Cortex of kidney (tissue), 1 donor: ENCODE measurements around the gene HSD11B2.

Experiments used
- DNase-seq: peaks from one replicate; lab custom pipeline; 2025; lab: John Stamatoyannopoulos, UW

Gene HSD11B2

DNA sequence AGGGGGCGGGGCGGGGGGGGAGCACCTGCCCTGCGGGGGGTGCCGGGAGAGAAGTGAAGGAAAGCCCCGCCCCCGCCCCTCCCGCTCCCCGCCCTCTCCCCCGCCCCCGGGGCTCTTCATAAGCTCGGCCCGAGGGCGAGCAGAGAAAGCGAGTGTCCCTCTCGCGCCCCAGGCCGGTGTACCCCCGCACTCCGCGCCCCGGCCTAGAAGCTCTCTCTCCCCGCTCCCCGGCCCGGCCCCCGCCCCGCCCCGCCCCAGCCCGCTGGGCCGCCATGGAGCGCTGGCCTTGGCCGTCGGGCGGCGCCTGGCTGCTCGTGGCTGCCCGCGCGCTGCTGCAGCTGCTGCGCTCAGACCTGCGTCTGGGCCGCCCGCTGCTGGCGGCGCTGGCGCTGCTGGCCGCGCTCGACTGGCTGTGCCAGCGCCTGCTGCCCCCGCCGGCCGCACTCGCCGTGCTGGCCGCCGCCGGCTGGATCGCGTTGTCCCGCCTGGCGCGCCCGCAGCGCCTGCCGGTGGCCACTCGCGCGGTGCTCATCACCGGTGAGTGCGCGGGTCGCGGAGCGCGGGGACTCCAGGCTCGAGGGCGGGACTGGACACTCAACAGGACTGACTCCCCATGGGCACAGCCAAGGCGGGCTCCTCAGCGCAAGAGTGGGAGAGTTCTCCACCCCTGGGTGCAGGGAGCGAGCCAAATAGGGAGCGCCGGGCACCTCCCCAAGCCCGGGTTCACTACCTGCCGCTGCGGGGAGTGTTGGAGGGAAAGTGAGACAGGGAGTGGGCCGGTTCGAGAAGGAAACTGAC, at the start of gene HSD11B2:
HSD11B2 (plus strand) TSS at position 145 of the 798 bp plus-strand sequence; CDS start at position 273, 128 bp downstream.
- peak; percentile 76 for DNase-seq

DNA sequence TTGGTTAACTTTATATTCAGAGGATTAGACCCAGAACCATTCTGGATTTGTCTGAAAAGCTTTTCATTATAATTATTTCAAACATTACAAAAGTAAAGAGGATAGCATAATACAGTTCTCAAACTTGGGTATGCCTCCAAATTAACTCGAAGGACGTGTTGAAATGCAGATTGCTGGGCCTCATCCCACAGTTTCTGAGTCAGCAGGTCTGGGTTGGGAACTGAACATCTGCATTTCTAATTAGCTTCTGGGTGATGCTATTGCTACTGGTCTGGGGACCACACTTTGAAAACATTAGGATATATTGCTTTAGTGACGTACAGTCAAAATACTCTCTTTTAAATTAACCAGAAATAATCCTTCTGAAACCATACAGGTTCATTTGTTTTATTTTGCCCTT, 47.6 kb upstream of the HSD11B2 start:
- DNase-seq, result no peak

DNA sequence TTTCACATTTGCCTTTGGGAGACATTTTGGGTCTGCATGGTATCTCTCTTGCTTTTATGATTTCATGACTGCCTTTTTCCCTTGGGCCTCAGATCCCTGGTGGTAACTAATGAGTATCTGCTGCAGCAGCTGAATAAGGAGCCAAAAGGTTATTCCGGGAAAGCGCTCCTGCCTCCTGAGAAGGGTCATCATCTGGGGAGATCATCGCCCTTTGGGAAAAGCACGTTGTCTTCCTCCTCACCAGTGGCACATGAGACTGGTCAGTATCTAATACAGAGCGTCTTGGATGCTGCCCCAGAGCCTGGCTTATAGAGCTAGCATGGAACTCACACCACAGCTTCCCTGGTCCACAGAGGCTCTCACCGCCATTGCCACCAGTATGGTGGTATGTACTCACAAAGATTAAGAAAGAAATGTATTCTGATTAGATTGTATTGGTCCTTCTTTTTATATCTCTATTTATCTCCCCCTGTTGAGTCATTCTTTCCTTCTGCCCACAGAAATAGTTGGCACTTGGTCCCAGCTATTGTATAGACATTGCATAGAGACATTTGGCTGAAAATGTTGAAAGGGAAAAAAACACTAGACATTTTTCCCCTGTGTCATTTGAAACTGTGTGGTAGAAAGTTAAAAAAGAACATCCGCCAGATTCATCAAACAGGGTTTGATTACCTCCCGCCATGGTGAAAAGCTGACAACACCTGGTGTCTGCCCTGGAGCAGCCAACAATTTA, 46.0 kb upstream of the HSD11B2 start:
- no peak for DNase-seq

DNA sequence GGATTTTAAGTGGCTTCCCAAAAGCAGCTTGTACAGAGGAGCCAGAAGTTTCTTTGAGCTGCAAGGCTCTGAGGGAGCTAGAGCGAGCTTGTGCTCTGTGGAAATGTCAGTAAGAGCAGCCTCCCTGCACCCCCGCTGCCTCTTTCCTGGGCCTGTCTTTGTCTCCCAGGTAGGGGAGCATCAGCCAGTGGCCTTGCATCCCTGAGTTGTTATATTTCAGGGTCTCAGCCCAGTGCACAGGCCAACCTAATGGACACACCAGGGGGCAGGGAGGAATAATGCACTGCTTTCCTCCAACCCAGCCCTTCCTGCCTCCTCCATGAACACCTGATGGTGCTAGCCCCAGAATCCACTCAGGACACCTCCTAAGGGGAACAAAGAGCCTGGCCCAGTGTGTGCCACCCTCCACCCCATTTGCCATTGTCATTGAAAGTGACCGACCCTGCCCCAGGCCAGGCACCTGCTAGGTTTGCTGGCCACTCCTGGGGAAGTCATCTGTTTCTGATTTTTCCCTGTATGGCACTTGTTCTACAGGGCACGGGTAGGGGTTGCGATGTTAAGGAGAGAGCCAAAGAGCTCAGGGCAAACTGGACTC, 44.0 kb upstream of the HSD11B2 start:
- DNase-seq, result no peak

DNA sequence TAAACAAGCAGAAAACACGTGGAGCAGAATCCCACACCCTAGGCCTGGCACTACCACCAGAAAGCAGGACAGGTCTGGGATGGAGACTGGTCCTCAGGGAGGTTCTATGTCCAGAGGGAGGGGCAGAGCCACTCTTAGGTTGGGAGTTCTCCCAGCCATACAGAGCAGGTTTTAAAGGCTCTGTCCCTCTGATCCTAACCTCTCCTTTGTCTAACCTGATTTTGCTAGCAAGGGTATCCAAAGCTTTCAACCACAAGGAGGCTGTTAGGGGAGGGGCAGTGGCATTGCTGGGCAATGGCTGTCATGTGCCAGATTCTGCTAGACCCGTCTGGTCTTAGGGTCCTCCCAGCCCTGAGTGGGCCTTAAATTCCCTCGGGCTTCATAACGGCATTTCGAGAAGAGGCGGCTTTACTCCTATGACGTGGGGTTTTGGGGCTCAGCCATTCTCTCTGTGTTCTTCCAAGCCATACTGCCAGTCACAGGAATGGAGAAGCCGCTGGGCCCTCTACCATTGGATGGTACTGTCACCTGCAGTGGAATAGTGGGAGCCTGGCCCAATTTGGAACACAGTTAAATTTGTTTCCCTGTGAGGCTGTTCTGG, 43.3 kb upstream of the HSD11B2 start:
- DNase-seq, result no peak

DNA sequence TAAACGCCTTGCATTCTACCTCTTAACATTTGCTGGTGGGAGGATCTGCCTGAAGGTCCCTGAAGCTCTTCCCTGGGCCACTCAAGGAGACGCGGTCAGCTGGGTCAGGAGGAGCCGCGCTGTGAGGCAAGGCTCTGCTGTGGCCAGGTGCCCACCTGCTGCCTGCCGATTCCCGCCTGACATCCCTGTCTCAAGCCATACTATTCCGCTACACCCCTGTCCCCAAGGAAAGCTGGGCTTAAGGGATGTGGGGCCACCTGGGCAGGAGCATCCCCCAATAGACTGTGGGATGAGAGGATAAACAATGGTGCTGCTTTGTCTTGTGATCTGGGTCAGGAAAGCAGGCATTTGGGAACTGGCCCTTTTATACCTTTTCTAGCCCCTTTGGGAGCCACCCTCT, 42.7 kb upstream of the HSD11B2 start:
- DNase-seq, result no peak

DNA sequence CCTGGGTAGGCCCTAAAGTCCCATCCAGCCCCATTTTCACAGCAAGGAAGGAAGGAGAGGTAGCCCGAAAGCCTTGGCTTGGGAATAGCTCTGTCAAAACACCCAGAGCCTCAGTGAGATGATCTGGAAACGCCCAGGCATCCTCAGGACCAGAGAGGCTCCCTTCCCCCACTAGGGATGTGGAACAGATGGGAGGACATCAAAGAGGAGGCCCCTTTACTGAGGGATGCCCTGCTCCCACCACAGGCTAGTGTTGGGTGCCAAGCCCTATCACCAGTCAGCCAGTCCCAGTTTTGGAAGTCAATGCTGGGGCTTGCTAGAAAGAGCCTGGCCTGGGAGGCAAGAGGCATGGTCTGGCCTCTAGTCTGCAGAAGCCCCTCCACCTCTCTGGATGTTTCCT, 42.3 kb upstream of the HSD11B2 start:
- DNase-seq, result no peak

DNA sequence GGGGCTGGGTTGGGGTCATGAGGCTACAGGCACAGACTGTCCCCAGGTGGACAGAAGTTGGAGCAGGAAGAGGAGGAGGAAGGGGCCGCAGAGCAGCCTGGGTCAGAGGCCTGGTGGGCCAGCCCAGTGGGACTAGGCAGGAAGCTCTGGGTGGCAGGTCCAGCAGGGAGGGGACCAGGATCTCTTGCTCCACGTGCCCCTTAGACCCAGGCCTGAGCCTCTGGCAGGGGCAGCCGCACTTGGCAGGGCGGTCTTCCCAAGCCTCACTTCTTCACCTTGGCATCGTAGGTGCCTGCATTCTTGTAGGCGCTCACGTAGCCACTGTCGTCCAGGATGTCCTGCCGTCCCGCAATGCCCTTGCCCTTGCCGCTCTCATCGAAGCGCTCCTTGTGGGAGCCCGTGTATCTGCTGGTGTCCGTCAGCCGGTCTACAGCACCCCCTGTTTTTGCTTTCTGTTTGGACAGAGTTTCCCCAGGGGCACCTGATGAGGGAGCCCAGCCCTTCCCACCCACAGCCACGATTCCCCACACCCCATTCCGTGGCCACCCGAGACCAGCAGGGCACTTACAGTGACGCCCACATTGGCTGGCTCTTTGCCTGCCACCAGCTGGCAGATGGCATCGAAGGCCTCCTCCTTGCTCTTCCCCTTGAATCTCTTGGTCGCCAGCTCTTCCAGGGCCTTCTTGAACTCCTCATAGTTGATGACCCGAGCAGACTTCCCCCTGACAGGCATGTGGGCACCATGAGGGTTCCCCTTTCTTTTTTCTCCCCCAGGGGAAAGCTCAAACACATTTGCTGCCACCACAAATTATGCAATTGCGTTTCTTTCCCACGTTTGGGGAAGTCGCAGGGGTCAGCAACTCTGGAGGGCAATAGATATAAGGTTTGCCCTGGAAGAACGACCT, 40.8 kb upstream of the HSD11B2 start:
- no peak for DNase-seq

DNA sequence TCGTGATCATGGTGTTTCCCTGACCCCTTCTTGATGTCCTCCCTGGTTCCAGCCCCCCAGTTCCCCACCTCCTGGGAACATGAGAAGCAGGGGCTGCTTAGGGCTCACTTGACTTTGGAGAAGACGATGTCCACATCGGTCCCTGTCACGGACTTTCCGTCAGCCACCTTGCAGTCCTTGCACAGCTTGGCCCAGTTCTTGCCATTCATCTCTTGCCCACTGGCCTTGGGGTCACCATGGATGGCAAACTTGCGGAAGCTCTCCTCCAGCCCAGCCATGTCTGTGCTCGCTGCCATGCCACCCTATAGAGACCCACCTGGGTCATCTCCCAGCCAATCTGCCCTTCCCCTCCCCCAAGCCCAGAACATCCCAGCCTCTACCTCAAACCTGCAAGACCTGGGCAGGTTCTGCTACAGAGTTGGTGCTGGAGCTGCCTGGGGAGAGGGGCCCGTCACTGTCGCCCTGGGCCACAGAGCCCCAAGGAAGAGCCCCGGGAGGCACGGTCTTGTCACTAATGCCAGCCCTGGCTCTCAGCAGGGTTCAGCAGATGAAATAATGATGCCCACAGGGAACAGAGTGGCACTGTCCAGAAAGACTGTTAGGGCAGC, 40.0 kb upstream of the HSD11B2 start:
- no peak for DNase-seq

DNA sequence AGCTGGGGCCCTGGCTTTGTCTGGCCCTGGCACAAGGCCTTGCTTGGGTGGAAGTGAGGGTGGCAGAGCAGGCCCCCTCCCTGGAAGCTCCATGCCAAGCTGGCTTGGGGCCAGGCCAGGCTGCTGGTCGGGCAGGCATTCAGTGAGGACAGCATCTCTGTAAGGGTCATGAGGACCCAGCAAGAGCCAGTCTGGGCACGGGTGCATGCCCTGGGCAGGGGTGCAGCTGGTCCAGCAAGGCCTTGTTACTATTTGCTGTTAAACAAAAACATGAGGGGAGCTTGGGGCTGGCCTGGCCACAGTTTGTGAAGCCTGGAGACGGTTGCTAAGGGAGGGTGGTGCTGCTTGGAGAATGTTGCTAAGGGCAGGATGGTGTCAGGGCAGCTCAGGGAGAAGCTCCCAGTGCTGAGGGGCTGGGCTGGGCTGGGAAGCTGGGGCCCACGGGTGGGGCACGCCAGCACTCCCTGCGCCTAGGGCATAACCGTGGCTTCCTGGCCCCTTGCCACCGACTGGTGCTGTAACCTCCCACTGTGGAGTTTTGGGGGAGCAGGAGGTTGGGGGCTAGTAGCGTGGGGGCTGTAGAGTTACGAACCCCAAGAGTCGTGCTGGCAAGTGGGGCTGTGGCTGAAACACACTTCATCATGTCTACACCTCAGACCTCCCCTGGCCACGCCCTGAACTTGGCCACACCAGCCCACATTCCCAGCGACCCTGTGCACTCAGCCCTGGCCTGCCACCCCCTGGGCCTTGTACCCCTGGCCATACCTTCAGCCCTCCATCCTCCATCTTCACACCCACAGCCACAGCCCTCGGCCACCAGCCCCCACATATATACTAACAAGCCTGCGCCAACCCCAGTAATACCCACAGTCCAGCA, 39.3 kb upstream of the HSD11B2 start:
- no peak for DNase-seq

DNA sequence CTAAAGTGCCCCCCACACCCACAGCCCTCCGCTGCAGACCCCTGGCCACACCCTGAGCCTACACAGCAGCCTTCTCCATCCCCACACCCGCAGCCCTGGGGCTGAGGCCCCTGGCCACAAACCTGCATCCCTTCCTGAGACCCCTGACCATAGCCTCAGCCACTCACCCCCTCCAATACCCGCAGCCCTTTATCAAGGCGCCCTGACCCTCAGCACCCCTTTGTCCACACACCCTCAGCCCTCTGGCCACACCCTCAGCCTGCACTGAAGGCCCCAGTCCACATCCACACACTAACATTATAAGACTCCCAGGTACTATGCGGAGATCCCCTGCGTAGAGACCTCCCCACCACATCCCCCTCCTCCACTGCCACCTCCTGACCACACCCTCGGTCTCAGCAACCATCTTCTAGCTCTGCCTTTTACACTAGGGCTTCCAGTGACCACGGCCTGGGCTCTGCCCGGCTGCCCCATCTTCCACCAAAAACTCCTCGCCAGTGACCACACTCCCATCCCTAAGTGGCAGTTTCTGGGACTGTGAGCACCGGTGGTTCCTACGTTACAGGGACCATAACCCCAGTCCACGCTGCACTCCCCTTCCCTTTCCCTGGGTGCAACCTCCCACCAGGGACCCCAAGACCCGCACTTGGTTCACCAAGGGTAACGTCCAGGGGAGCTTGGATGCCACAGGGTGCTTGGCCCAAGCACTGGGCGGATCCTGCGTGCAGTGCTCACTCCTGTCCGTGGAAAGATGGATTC, 38.4 kb upstream of the HSD11B2 start:
- DNase-seq, result no peak

DNA sequence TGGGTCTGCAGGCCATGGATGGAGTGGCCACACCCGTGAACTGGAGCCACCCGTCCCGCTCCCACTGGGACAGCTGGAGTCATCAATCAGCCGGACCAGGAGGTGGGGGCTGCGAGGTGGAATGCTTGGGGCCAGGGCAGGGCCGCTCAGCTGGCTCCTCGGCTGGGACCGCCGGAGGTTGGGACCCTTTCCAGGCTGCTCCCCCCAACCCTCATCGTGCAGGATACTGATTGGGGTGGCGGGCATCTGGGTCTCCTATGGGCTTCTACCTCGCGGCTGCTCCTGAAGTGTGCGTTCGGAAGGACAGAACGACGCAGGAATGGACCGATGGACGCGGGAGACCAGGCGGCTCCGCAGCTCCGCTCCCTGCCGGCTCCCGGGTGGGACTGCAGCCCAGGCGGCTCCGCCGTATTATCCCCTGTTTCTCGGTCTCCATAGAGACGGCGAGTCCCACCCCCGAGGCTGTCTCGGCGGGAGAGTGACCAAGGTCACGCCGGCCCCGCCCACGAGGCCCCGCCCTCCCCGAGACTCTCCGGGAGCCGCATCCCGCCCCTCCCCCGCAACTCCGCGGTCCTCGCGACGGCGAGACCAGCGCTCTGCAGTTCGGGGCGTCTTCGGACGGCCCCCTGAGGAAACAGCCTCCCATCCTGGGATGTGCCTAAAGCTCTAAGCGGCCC, 37.7 kb upstream of the HSD11B2 start, which contains the start of gene TPPP3:
TPPP3 (minus strand) TSS at position 388 of the 677 bp plus-strand sequence. CDS start 2,387 bp downstream, outside the sequence.
- DNase-seq, result no peak

DNA sequence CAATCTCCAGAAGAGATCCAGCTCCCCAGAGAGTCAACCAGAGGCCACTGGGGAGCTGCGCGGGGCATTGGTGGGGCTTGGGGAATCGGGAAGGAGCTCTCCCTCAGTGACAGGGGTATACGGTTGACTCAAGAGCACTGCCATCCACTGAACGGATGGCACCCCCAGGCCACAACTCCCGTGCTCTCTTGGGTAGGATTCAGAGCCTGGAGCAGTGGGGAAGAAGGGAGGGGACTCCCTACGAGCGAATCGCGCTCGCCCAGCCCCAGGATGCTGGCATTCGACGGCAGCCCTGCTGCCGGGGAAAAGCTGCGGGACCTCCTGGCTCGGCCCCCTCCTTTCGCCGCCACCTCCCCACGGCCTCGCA, 37.1 kb upstream of the HSD11B2 start:
- DNase-seq, result no peak

DNA sequence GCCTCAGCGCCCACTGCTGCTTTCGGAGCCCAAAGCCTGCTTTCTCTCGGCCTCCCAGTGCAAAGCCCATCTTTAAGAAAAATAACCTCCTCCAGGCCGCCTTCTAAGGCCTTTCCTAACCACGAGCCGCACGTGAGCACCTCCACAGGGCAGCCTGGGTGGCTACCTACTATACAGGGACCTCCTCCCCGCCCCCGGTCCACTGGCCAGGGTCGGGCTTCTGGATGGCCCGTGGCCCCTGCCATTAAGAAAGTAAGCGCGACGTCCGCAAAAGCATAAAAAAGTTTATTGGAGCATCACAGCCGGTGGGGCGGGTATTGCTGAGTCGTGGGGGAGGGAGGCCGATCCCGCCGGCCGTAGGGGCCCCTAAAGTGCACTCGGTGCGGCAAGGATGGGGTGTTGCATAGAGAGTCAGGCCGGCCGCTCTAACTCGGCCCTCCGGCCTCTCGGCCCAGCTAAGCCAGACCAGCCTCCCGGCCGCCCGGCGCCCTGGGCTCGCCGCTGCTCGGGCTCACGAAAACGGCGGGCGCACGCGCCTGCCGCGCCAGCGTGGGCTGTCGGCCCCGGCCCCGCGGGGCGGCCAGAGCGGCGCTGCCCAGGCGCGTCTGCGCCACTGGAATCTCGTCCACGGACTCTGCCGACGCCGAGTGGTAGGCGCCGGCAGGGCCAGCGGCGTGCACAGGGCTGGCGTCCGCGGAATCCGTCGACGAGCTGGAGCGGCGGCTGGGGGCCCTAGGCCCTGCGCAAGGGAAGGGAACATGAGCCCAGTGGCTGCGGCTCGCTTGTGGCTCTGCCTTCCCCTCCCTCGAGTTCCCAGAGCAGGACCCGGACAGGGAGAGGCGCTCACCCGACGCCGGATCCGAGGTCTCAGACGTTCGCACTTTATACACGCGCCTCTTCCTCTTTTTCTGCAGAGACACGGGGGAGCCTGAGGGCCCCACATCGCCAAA, 36.5 kb upstream of the HSD11B2 start:
- no peak for DNase-seq

DNA sequence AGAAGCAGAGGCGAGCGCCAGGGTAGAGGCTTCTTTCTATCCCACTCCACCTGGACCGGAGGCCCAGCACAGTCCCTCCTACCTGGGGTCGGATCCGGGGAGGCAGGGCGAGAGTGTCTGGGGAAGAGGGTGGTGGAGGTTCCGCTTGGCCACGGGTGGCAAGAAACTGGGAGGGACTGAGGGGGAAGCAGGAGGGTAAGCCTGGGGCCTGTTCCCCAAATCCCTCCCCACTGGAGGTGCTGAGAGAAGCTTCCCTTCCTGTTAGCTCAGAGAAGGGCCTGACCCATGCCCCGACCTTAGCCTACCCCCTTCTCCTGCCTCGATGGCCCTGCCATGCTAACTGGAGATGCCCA, 35.8 kb upstream of the HSD11B2 start:
- no peak for DNase-seq

DNA sequence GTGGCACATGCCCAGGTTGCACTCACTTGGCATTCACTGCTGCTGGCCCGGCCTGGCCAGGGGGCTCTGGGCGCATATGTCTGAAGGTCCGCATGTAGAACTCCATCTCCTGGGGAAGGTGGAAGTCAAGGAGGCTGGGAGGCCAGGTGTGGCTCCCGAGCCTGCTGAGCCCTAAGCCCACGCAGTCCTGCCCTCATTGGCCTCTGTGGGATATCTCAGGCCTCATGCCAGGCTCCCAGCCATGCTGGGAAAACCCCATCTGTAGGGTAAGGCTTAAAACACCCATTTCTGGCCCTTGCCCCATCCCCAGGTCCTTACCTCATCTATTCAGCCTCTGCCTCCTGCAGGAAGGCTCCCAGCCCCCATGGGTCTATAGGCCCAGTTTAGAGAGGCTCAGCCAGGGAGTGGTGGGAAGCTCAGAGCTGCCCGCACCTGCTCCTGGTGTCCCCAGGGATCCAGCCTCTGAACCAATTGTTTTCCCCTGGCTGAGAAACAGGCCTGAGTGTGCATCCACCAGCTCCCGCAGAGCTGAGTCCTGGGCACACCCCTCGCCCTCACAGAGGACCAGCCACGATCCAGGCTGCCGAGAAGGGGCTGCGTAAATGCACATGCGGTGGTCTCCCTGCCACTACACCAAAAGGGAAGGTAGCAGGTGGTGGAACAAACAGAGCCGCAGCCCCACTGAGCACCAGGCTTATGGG, 35.3 kb upstream of the HSD11B2 start:
- DNase-seq, result no peak
